COLO829 (cell line): ENCODE results near the gene ITGA11.

ENCODE experiments used
- DNase-seq: peaks from one replicate; pipeline ENCODE4 v3.0.0; 2012; ENCODE audit warnings: low spot score

The ITGA11 gene

DNA sequence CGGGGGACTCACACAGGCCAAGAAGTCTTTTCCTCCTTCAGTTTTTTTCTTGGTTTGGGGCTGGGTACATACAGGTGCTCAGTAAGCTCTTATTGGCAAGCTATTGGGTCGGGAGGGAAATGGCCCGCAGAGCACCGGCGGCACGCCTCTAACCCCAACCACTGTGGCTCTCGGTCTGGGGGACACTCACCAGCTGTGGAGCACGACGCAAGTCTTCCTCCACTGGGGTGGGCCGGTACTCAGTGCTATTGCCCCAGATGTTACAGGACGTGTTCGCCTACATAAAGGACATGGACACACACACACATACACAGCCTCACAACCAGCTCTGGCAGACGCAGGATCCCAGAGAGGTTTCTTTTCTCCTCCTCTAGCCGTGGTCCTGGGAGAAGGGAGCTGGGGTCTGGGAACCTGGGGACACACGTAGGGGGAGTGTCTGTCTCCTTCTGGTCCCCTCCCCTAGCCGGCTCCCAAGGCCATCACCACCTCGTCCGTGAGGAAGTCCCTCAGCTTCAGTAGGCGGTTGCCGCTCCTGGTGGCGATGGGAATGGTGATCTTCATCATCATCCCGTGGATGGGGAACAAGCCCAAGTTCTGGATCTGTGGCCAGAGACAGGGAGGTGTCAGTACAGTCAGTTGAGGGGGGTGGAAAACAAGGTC lies 121.0 kb downstream of the ITGA11 start:
- no peak for DNase-seq

- no peak for DNase-seq
These were observed 121.7 kb downstream of the ITGA11 start for GRCh38 chr15:68310178-68310803.

DNA sequence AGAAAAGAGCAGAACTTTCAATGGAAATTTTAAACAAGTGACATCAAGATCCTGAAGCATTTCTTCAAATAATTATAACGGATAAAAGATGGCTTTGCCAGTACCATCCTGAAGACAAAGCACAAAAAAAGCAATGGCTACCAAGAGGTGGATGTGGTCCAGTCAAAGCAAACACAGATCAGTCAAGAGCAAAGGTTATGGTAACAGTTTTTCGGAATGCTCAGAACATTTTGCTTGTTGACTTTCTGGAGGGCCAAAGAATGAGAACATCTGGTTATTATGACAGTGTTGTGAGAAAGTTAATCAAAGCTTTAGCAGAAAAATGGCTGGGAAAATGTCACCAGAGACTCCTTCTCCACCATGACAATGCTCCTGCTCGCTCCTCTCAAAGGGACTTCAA lies 122.9 kb downstream of the ITGA11 start:
- DNase-seq = no peak

DNA sequence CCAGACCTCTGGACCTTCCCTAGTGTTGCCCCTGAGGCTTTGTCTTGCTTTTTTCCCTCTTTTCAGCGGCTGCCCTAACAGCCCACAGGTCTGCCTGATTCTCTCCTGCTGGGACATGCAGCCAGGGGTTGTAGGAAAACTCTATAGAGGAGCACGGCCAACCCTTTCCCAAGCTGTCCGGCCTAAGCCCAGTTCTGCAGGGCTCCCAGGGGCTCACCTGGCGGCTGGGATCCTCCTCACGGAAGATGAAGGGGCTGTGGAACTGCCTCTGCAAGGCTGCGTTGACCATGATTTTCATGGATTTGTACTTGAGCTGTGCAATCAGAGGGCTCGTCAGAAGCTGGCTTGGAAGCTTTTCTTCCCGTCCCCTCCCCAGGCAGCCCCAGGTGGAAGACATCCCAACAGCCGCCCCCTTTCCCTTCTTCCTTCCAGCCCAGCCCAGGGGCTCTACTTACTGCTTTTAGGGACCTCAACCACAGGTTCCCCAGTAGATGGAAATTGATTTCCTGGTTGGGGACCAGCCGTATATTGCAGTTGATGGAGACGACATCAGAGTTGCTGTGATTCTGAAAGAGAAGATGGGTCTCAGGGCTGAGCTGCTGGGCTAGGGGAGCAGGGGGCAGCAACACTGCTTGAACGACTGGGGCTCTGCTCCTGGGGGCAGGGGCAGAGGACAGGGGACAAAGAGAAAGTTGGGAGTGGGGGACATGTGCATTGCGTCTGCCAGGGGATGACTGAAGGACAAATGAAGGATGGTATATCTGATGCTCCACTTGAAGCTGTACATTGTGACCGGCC lies 124.6 kb downstream of the ITGA11 start:
- no peak for DNase-seq

DNA sequence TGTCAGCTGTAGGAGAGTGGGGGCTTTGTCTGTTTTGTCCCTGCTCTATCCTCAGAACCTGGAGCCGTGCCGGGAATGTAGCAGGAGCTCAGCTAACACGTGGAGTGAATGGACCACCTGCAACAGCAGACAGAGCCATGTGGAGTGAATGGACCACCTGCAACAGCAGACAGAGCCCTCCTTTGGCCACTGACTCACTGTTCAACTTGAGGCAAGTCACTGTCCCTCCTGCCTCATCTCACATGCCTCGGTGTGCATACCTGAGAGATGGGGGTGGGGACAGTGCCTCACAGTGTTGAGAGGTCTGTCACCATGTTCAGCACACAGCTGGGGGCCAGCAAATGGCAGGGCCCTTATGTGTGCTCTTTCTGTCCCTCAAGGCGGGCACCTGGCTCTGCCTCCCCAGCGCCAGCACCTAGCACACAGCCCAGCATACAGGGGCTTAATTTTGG lies 126.5 kb downstream of the ITGA11 start:
- DNase-seq = no peak

GRCh38 chr15:68304589-68305337 lies 127.2 kb downstream of the ITGA11 start:
- DNase-seq = no peak

DNA sequence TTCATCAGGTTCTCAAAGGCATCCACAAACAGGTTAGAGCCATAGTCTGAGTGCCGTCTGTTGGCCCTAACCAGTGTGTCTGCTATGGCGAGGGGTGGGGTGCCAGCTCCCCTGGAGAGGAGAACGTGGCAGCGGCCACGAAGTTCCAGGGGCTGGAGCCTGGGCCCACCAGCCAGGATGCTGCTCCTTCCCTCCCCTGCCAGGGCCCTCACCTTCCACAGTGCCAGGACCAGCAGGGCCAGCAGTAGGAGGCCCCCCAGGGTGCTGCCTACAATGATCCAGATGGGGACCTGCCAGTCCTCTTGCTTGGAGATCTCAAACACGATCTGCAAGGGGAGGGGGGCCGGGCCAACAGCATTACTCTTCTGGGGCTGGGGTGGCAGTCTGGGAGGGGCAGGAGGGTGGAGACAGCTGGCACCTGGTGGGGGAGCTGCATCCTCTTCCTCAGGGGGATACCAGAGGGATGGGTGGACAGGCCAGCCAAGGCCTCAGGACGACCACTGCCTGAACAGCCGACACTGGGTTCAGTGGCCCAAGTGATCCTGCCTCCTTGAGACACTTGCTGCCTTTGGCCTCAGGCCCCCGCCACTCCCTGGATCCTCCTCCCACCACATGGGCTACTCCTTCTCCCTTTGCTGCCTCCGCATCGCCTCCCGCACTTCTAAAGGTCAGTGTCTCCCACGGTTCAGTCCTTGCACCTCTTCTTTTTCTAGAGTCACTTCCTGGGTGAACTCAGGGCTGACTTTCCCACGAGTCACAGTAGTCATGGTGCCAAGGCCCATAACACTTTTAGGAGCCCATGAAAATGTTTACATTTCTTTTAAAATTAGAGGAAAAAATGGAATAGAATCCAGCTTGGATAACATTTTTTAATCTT lies 128.2 kb downstream of the ITGA11 start:
- no peak for DNase-seq

DNA sequence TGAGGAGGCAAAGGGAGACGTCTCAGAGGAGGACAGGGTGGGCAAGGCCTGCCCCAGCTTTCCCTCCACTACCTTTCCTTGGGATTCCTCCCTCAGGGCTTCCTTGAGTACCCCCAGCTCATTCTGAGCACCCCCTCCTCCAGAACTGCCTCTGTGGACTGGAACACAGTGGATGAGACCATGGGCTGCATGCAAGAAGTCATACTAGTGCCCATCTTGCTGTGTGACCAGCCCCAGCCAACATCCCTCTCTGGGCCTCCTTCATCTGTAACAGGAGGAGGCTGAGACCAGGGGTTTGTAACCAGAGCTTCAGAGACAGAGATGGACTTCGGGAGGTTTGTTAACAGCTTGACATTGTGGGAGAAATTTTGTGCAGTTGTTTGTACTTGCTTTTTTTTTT lies 128.8 kb downstream of the ITGA11 start:
- DNase-seq = no peak

DNA sequence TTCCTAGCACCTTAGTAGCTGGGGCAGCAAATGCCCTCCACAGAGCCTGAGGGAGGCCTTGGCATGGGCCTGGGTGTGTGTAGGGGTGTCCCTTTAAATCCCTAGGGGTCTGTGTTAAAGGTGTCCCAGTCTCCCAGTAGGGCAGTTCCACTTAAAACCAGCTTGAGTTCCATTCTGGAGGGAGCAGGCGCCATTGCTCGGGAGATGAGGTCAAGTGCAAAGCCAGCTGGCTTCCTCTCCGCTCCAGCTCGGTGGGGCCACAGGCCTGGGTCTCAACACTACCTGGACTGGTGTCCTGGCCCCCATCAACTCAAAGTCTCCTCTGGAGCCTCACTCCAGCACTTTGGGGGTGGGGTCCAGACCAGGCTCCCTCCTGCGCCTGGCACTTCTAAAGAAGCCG lies 129.2 kb downstream of the ITGA11 start:
- no peak for DNase-seq

- no peak for DNase-seq
These were observed 130.7 kb downstream of the ITGA11 start for GRCh38 chr15:68301301-68301700.

GRCh38 chr15:68300115-68300940 lies 131.6 kb downstream of the ITGA11 start:
- no peak for DNase-seq

- no peak for DNase-seq
These were observed 132.5 kb downstream of the ITGA11 start for GRCh38 chr15:68299436-68299835.

- DNase-seq = no peak
These were observed 133.0 kb downstream of the ITGA11 start for GRCh38 chr15:68298882-68299381.

- DNase-seq = no peak
These were observed 133.6 kb downstream of the ITGA11 start for GRCh38 chr15:68298336-68298735.

- DNase-seq = no peak
These were observed 136.8 kb downstream of the ITGA11 start for GRCh38 chr15:68295014-68295805.

- DNase-seq = no peak
These were observed 139.0 kb downstream of the ITGA11 start for GRCh38 chr15:68292967-68293366.

GRCh38 chr15:68292157-68292781 lies 139.7 kb downstream of the ITGA11 start:
- DNase-seq = no peak

DNA sequence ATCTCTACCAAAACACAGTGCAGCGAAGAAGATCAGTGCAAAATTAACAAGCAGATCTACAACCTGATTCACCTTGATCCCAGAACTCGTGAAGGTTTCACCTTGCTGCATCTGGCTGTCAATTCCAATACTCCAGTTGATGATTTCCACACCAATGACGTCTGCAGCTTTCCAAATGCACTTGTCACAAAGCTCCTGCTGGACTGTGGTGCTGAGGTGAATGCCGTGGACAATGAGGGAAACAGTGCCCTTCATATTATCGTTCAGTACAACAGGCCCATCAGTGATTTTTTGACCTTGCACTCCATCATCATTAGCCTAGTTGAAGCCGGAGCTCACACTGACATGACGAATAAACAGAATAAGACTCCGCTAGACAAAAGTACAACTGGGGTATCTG lies 141.2 kb downstream of the ITGA11 start:
- no peak for DNase-seq
